Stimulated activated naive CD8-positive, alpha-beta T cell treated with anti-CD3 and anti-CD28 coated beads, Interleukin-15, amount 100 ng/mL, for 72 hours (primary cell): ENCODE data around the gene PSMD2.

Experiments
- ATAC-seq: fragments of 150-1000 bp; cut with Tn5 transposase; 2 replicates; pipeline ENCODE4 v1.10.0; 2021; ENCODE audit warnings: mild to moderate bottlenecking, moderate library complexity
- DNase-seq, 2 donors: peaks; one replicate each; pipeline ENCODE4 v3.0.0; 2021 to 2022
- H3K27ac Mint-ChIP-seq, 2 donors: one replicate each; pipeline ENCODE4 v1.8.0; 2022; ENCODE audit warnings: mild to moderate bottlenecking in 2 of 2, mixed read lengths in 2 of 2, moderate library complexity in 2 of 2
- H3K27me3 Mint-ChIP-seq: one replicate; pipeline ENCODE4 v1.8.0; 2022; ENCODE audit warnings: mixed read lengths
- H3K4me1 Mint-ChIP-seq: one replicate; pipeline ENCODE4 v1.8.0; 2022; ENCODE audit warnings: mild to moderate bottlenecking, mixed read lengths
- H3K4me3 Mint-ChIP-seq, 2 donors: one replicate each; pipeline ENCODE4 v1.8.0; 2022; ENCODE audit warnings: mild to moderate bottlenecking in 2 of 2, mixed read lengths in 2 of 2, moderate library complexity in 1 of 2
- H3K9me3 Mint-ChIP-seq, 2 donors: one replicate each; pipeline ENCODE4 v1.8.0; 2022; ENCODE audit warnings: mixed read lengths in 2 of 2

The PSMD2 gene

GRCh38 chr3:184322731-184323487 is 23.9 kb downstream of the PSMD2 start:
- Mint-ChIP-seq H3K27me3 (no peaks in the 10 kb centered on the region), H3K4me1 (peaks cover 77% of the 10 kb centered on the region), H3K9me3 (no peaks in the 10 kb centered on the region), H3K4me3 (no peak overlapping the region), H3K27ac (peak overlapping the region in 1 of 2 donors; percentile 93)
- no peak for ATAC-seq
- DNase-seq: no peak

GRCh38 chr3:184323696-184324095 is 24.7 kb downstream of the PSMD2 start:
- no peaks in the 10 kb centered on the region for H3K27me3 Mint-ChIP-seq

GRCh38 chr3:184325269-184325668 is 26.2 kb downstream of the PSMD2 start:
- ATAC-seq (no peak), DNase-seq (no peak)
- Mint-ChIP-seq H3K4me1 (peaks cover 77% of the 10 kb centered on the region), H3K9me3 (no peaks in the 10 kb centered on the region), H3K27ac (peak overlapping the region; percentile 30 to 66), H3K4me3 (no peak overlapping the region), H3K27me3 (no peaks in the 10 kb centered on the region)

More at GRCh38 chr3:184323696-184324095, 24.7 kb downstream of the PSMD2 start:
- Mint-ChIP-seq H3K27ac (peak overlapping the region in 1 of 2 donors; percentile 93), H3K4me1 (peaks cover 77% of the 10 kb centered on the region), H3K9me3 (no peaks in the 10 kb centered on the region), H3K4me3 (no peak overlapping the region)
- ATAC-seq (no peak), DNase-seq (no peak)

- H3K9me3 Mint-ChIP-seq: no peaks in the 10 kb centered on the region
- peak; percentile 70 for ATAC-seq
- H3K4me3 Mint-ChIP-seq: no peak overlapping the region
- no peaks in the 10 kb centered on the region for H3K27me3 Mint-ChIP-seq
- peaks cover 78% of the 10 kb centered on the region for H3K4me1 Mint-ChIP-seq
- no peak for DNase-seq
- H3K27ac Mint-ChIP-seq: peak overlapping the region in 1 of 2 donors; percentile 66
Measured at GRCh38 chr3:184325715-184326369, 26.8 kb downstream of the PSMD2 start.

GRCh38 chr3:184327171-184327570 is 28.1 kb downstream of the PSMD2 start:
- no peaks in the 10 kb centered on the region for H3K27me3 Mint-ChIP-seq
- no peaks in the 10 kb centered on the region for H3K9me3 Mint-ChIP-seq
- H3K4me3 Mint-ChIP-seq: no peak overlapping the region
- peak overlapping the region in 1 of 2 donors; percentile 68 for H3K27ac Mint-ChIP-seq
- DNase-seq (no peak), ATAC-seq (no peak)
- H3K4me1 Mint-ChIP-seq: peaks cover 83% of the 10 kb centered on the region

GRCh38 chr3:184328516-184328915 is 29.5 kb downstream of the PSMD2 start:
- Mint-ChIP-seq H3K27ac (no peak overlapping the region), H3K4me1 (peaks cover 85% of the 10 kb centered on the region), H3K27me3 (no peaks in the 10 kb centered on the region), H3K4me3 (no peak overlapping the region), H3K9me3 (no peaks in the 10 kb centered on the region)
- ATAC-seq: no peak
- DNase-seq: no peak

GRCh38 chr3:184332370-184333090 is 33.5 kb downstream of the PSMD2 start:
- Mint-ChIP-seq H3K4me1 (peaks cover 85% of the 10 kb centered on the region), H3K4me3 (no peak overlapping the region), H3K9me3 (no peaks in the 10 kb centered on the region), H3K27ac (peak overlapping the region; percentile 12 to 24), H3K27me3 (no peaks in the 10 kb centered on the region)
- ATAC-seq (no peak), DNase-seq (no peak)

- no peaks in the 10 kb centered on the region for H3K9me3 Mint-ChIP-seq
- peak overlapping the region; percentile 11 to 12 for H3K27ac Mint-ChIP-seq
- no peaks in the 10 kb centered on the region for H3K27me3 Mint-ChIP-seq
- no peak overlapping the region for H3K4me3 Mint-ChIP-seq
- ATAC-seq (no peak), DNase-seq (no peak)
- peaks cover 86% of the 10 kb centered on the region for H3K4me1 Mint-ChIP-seq
Measured at GRCh38 chr3:184333190-184333589, 34.1 kb downstream of the PSMD2 start.

GRCh38 chr3:184333700-184334099 is 34.7 kb downstream of the PSMD2 start:
- H3K4me3 Mint-ChIP-seq: no peak overlapping the region
- peaks cover 83% of the 10 kb centered on the region for H3K4me1 Mint-ChIP-seq
- no peaks in the 10 kb centered on the region for H3K9me3 Mint-ChIP-seq
- H3K27me3 Mint-ChIP-seq: no peaks in the 10 kb centered on the region
- H3K27ac Mint-ChIP-seq: peak overlapping the region; percentile 12 to 38
- DNase-seq: no peak
- no peak for ATAC-seq

GRCh38 chr3:184334470-184335158 is 35.6 kb downstream of the PSMD2 start:
- H3K4me3 Mint-ChIP-seq: peak overlapping the region; percentile 10 to 42
- peaks cover 74% of the 10 kb centered on the region for H3K4me1 Mint-ChIP-seq
- peak overlapping the region; percentile 12 to 59 for H3K27ac Mint-ChIP-seq
- ATAC-seq (peak; percentile 77), DNase-seq (peak; percentile 46 to 52)
- H3K27me3 Mint-ChIP-seq: no peaks in the 10 kb centered on the region
- H3K9me3 Mint-ChIP-seq: no peaks in the 10 kb centered on the region

GRCh38 chr3:184335291-184335660 is 36.2 kb downstream of the PSMD2 start:
- Mint-ChIP-seq H3K9me3 (no peaks in the 10 kb centered on the region), H3K4me3 (peak overlapping the region; percentile 51 to 90), H3K27me3 (no peaks in the 10 kb centered on the region), H3K27ac (peak overlapping the region in 1 of 2 donors; percentile 29), H3K4me1 (peaks cover 71% of the 10 kb centered on the region)
- ATAC-seq: peak; percentile 0
- DNase-seq: no peak

- H3K27ac Mint-ChIP-seq: peak overlapping the region; percentile 85 to 95
- no peaks in the 10 kb centered on the region for H3K9me3 Mint-ChIP-seq
- H3K4me1 Mint-ChIP-seq: peaks cover 75% of the 10 kb centered on the region
- DNase-seq (peak; percentile 81 to 86), ATAC-seq (peak; percentile 62)
- peak overlapping the region; percentile 87 to 90 for H3K4me3 Mint-ChIP-seq
- H3K27me3 Mint-ChIP-seq: no peaks in the 10 kb centered on the region
Measured at GRCh38 chr3:184335661-184336546, 36.9 kb downstream of the PSMD2 start.

GRCh38 chr3:184336547-184337398 is 37.7 kb downstream of the PSMD2 start:
- ATAC-seq: no peak
- no peaks in the 10 kb centered on the region for H3K27me3 Mint-ChIP-seq
- peak overlapping the region; percentile 87 to 90 for H3K4me3 Mint-ChIP-seq
- H3K9me3 Mint-ChIP-seq: no peaks in the 10 kb centered on the region
- no peak for DNase-seq
- peak overlapping the region; percentile 85 to 95 for H3K27ac Mint-ChIP-seq
- peaks cover 70% of the 10 kb centered on the region for H3K4me1 Mint-ChIP-seq

GRCh38 chr3:184337399-184337714 is 38.3 kb downstream of the PSMD2 start, which contains the start of gene FAM131A:
Gene FAM131A, plus strand, starts transcription at chr3:184337600. Its CDS starts 31 bp downstream, at chr3:184337631.
- no peaks in the 10 kb centered on the region for H3K9me3 Mint-ChIP-seq
- H3K27me3 Mint-ChIP-seq: no peaks in the 10 kb centered on the region
- DNase-seq: no peak
- H3K4me3 Mint-ChIP-seq: peak within 1 kb of the TSS; percentile 87 to 90
- ATAC-seq: no peak
- peak within 1 kb of the TSS; percentile 85 to 95 for H3K27ac Mint-ChIP-seq
- H3K4me1 Mint-ChIP-seq: peaks cover 64% of the 10 kb centered on the region
